HCT116 (cell line): ENCODE measurements around the gene TYR.

ENCODE experiments used
- CTCF ChIP-seq, 3 experiments: fragments of 200-600 bp in 1 of 3; sonication (generic) in 1 of 3; IDR thresholded peaks in 2 of 3; conservative IDR thresholded peaks in 1 of 3; 2 replicates each; pipeline ENCODE4 v1.5.1; 2012 to 2017; ENCODE audit warnings: low read depth in 2 of 3, low read length in 2 of 3, antibody characterized with exemption in 1 of 3, borderline replicate concordance in 1 of 3, control low read depth in 1 of 3, mild to moderate bottlenecking in 1 of 3, mixed read lengths in 1 of 3, mixed run types in 1 of 3, moderate library complexity in 1 of 3; ENCODE audit not compliant: insufficient read depth in 1 of 3
- MAX ChIP-seq: IDR thresholded peaks from 2 replicates; pipeline ENCODE4 v1.6.1; 2012
- POLR2A ChIP-seq: IDR thresholded peaks from 2 replicates; pipeline ENCODE4 v1.7.0; 2011; ENCODE audit warnings: borderline replicate concordance; ENCODE audit not compliant: insufficient read depth, insufficient read length; ENCODE audit errors: extremely low read depth
- POLR2AphosphoS5 ChIP-seq: IDR thresholded peaks from 2 replicates; pipeline ENCODE4 v1.6.1; 2011; ENCODE audit warnings: mild to moderate bottlenecking, low read depth, low read length, moderate library complexity
- RAD21 ChIP-seq: IDR thresholded peaks from 2 replicates; pipeline ENCODE4 v1.6.1; 2012; ENCODE audit warnings: low read depth, mild to moderate bottlenecking
- SIN3A ChIP-seq: IDR thresholded peaks from 2 replicates; pipeline ENCODE4 v1.6.1; 2012; ENCODE audit warnings: low read depth
- YY1 ChIP-seq: IDR thresholded peaks from 2 replicates; pipeline ENCODE4 v1.6.1; 2011; ENCODE audit warnings: low read length, low read depth, moderate library complexity, mild to moderate bottlenecking; ENCODE audit not compliant: insufficient replicate concordance; ENCODE audit errors: extremely low read depth
- ZBTB33 ChIP-seq: IDR thresholded peaks from 2 replicates; pipeline ENCODE4 v1.6.1; 2011; ENCODE audit warnings: mild to moderate bottlenecking, low read length, moderate library complexity; ENCODE audit not compliant: insufficient replicate concordance; ENCODE audit errors: extremely low read depth

- TF ChIP-seq CTCF (IDR thresholded peaks at IDR 0.05 in 2 of 3, conservative IDR thresholded peaks at IDR 0.05 in 1 of 3; ENCODE audit: borderline replicate concordance in 1 of 3, insufficient read depth in 1 of 3, low read depth in 2 of 3, low read length in 2 of 3) (no peak), POLR2AphosphoS5 (no peak), POLR2A (no peak), RAD21 (no peak), SIN3A (no peak), MAX (no peak), YY1 (no peak), ZBTB33 (no peak)
These were observed 6.3 kb downstream of the TYR start for GRCh38 chr11:89184021-89184420.
